Astrocyte of the spinal cord (primary cell): ENCODE results near the gene DOCK2.

ENCODE experiments used
- DNase-seq: peaks from one replicate; pipeline ENCODE4 v3.0.0; 2011; ENCODE audit warnings: low read depth, low spot score
- H3K4me3 ChIP-seq: 2 replicates; pipeline ENCODE4 v1.5.1; 2011; ENCODE audit warnings: low read depth, mild to moderate bottlenecking, low read length, moderate library complexity
- CTCF ChIP-seq: IDR thresholded peaks from 2 replicates; pipeline ENCODE4 v1.5.1; 2012; ENCODE audit warnings: low read depth, mild to moderate bottlenecking, low read length, inconsistent platforms
- in situ Hi-C: cut with HindIII; loops from 2 replicates; pipeline ENCODE4 v1.10.0; 2017; ENCODE audit warnings: low sequenced_read_pairs

DOCK2 gene

GRCh38 chr5:169848792-169849191, 211.7 kb downstream of the DOCK2 start:
- DNase-seq = no peak
- in situ Hi-C loops = no loop called here
- no peak for TF ChIP-seq CTCF
- no peak overlapping the region for H3K4me3 ChIP-seq

GRCh38 chr5:169850409-169850808, 213.3 kb downstream of the DOCK2 start:
- in situ Hi-C loops = no loop called here
- DNase-seq = no peak
- H3K4me3 ChIP-seq = no peak overlapping the region
- TF ChIP-seq CTCF = peak; percentile 11

GRCh38 chr5:169851321-169851850, 214.3 kb downstream of the DOCK2 start:
- TF ChIP-seq CTCF = no peak
- H3K4me3 ChIP-seq = no peak overlapping the region
- in situ Hi-C loops = no loop called here
- DNase-seq = no peak

GRCh38 chr5:169856571-169856970, 219.5 kb downstream of the DOCK2 start:
- DNase-seq = peak; percentile 89
- no peak for TF ChIP-seq CTCF
- in situ Hi-C loops = no loop called here
- H3K4me3 ChIP-seq = no peak overlapping the region

- in situ Hi-C loops = no loop called here
- no peak overlapping the region for H3K4me3 ChIP-seq
- no peak for TF ChIP-seq CTCF
- DNase-seq = no peak
These were observed 223.5 kb downstream of the DOCK2 start for GRCh38 chr5:169860585-169860984.

- TF ChIP-seq CTCF = no peak
- in situ Hi-C loops = no loop called here
- no peak for DNase-seq
- no peak overlapping the region for H3K4me3 ChIP-seq
These were observed 224.4 kb downstream of the DOCK2 start for GRCh38 chr5:169861433-169861832.

GRCh38 chr5:169861934-169862333, 224.9 kb downstream of the DOCK2 start:
- H3K4me3 ChIP-seq = no peak overlapping the region
- in situ Hi-C loops = no loop called here
- DNase-seq = peak; percentile 83
- no peak for TF ChIP-seq CTCF
